Uterus (tissue), 2 donors: ENCODE data around the gene CEP55.

Source experiments
- POLR2A ChIP-seq, 2 donors: fragments of 450-650 bp; IDR thresholded peaks; one replicate each; pipeline ENCODE4 v1.6.1; 2016; ENCODE audit warnings: antibody characterized with exemption in 2 of 2, mild to moderate bottlenecking in 1 of 2, moderate library complexity in 1 of 2
- TF ChIP-seq, protein P1 (sequence below), 4 experiments: fragments of 200-600 bp in 2 of 4; fragments of 450-650 bp in 2 of 4; sonication (generic) in 2 of 4; IDR thresholded peaks; one replicate each; pipeline ENCODE4 v1.5.1; 2016 to 2019; ENCODE audit warnings: antibody characterized with exemption in 4 of 4, mild to moderate bottlenecking in 2 of 4, moderate library complexity in 1 of 4

- TF ChIP-seq, protein P1, sequence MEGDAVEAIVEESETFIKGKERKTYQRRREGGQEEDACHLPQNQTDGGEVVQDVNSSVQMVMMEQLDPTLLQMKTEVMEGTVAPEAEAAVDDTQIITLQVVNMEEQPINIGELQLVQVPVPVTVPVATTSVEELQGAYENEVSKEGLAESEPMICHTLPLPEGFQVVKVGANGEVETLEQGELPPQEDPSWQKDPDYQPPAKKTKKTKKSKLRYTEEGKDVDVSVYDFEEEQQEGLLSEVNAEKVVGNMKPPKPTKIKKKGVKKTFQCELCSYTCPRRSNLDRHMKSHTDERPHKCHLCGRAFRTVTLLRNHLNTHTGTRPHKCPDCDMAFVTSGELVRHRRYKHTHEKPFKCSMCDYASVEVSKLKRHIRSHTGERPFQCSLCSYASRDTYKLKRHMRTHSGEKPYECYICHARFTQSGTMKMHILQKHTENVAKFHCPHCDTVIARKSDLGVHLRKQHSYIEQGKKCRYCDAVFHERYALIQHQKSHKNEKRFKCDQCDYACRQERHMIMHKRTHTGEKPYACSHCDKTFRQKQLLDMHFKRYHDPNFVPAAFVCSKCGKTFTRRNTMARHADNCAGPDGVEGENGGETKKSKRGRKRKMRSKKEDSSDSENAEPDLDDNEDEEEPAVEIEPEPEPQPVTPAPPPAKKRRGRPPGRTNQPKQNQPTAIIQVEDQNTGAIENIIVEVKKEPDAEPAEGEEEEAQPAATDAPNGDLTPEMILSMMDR (IDR thresholded peaks at IDR 0.05), result no peak
- TF ChIP-seq POLR2A (IDR thresholded peaks at IDR 0.05), result no peak
Observed at GRCh38 chr10:93547522-93547921, 51.1 kb downstream of the CEP55 start.
